Measurements from ENCODE around the gene ROBO1.

- TF ChIP-seq CTCF (IDR thresholded peaks at IDR 0.05; ENCODE audit: low read depth, low read length, missing input control) (no peak), ATF3 (IDR thresholded peaks at IDR 0.05) (no peak), JUND (IDR thresholded peaks at IDR 0.05) (no peak), GABPA (IDR thresholded peaks at IDR 0.05 in 1 of 2, conservative IDR thresholded peaks at IDR 0.05 in 1 of 2) (no peak)
- TF ChIP-seq, protein P1, sequence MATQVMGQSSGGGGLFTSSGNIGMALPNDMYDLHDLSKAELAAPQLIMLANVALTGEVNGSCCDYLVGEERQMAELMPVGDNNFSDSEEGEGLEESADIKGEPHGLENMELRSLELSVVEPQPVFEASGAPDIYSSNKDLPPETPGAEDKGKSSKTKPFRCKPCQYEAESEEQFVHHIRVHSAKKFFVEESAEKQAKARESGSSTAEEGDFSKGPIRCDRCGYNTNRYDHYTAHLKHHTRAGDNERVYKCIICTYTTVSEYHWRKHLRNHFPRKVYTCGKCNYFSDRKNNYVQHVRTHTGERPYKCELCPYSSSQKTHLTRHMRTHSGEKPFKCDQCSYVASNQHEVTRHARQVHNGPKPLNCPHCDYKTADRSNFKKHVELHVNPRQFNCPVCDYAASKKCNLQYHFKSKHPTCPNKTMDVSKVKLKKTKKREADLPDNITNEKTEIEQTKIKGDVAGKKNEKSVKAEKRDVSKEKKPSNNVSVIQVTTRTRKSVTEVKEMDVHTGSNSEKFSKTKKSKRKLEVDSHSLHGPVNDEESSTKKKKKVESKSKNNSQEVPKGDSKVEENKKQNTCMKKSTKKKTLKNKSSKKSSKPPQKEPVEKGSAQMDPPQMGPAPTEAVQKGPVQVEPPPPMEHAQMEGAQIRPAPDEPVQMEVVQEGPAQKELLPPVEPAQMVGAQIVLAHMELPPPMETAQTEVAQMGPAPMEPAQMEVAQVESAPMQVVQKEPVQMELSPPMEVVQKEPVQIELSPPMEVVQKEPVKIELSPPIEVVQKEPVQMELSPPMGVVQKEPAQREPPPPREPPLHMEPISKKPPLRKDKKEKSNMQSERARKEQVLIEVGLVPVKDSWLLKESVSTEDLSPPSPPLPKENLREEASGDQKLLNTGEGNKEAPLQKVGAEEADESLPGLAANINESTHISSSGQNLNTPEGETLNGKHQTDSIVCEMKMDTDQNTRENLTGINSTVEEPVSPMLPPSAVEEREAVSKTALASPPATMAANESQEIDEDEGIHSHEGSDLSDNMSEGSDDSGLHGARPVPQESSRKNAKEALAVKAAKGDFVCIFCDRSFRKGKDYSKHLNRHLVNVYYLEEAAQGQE (IDR thresholded peaks at IDR 0.05): no peak
These were observed 290.6 kb downstream of the ROBO1 start for GRCh38 chr3:79477242-79477641.
